H1 (cell line): ENCODE results near the gene CCDC74A. TPM values are rescaled to one million over a fixed set of nuclear protein-coding genes. Genes with fewer than 3 reads are reported as not detected.

Experiments
- CTCF ChIA-PET: fragments of 300-600 bp; sonication (Branson Sonifier 250); formaldehyde crosslinking; loops from one replicate; lab custom pipeline; 2021; ENCODE audit not compliant: partially characterized antibody; lab: Charles Lee
- POLR2A ChIA-PET: fragments of 300-600 bp; sonication (Branson Sonifier 250); formaldehyde crosslinking; loops from one replicate; lab custom pipeline; 2021; ENCODE audit warnings: inconsistent platforms; ENCODE audit not compliant: partially characterized antibody; lab: Charles Lee
- DNase-seq, 2 experiments: peaks; one replicate each; pipeline versions ENCODE4 v3.0.0 to v3.0.0-alpha.2; 2010 to 2022; ENCODE audit warnings: low spot score in 2 of 2, low read depth in 1 of 2, mixed read lengths in 1 of 2
- FAIRE-seq: peaks from 2 replicates; lab custom pipeline; 2011; peaks lifted over from hg19 to GRCh38; lab: Jason Lieb, UNC
- H2AFZ ChIP-seq: 2 replicates; pipeline ENCODE4 v1.8.1; 2012; ENCODE audit warnings: low read length, inconsistent platforms
- H2AK5ac ChIP-seq: 2 replicates; pipeline ENCODE4 v1.6.1; 2013; ENCODE audit warnings: low read depth, low read length
- H2BK120ac ChIP-seq: replicated peaks from 2 replicates; pipeline ENCODE3; 2013; ENCODE audit warnings: low read depth, low read length, inconsistent platforms
- H2BK12ac ChIP-seq: 2 replicates; pipeline ENCODE4 v1.6.1; 2013; ENCODE audit warnings: low read depth, low read length
- H2BK15ac ChIP-seq: 2 replicates; pipeline ENCODE4 v1.6.1; 2013; ENCODE audit warnings: low read length
- H2BK20ac ChIP-seq: 2 replicates; pipeline ENCODE4 v1.6.1; 2013; ENCODE audit warnings: low read length
- H2BK5ac ChIP-seq: 2 replicates; pipeline ENCODE4 v1.6.1; 2013; ENCODE audit warnings: low read depth, low read length
- H3K14ac ChIP-seq: 2 replicates; pipeline ENCODE4 v1.6.1; 2013; ENCODE audit warnings: inconsistent platforms; ENCODE audit not compliant: insufficient read length
- H3K18ac ChIP-seq: 2 replicates; pipeline ENCODE4 v1.6.1; 2013; ENCODE audit warnings: low read length; ENCODE audit errors: extremely low read depth
- H3K23ac ChIP-seq: 2 replicates; pipeline ENCODE4 v1.6.1; 2013; ENCODE audit warnings: inconsistent platforms; ENCODE audit not compliant: insufficient read length
- H3K23me2 ChIP-seq: 2 replicates; pipeline ENCODE4 v1.6.1; 2013; ENCODE audit warnings: low read depth, low read length
- H3K27ac ChIP-seq: 2 replicates; pipeline ENCODE4 v1.6.1; 2011; ENCODE audit warnings: low read depth, low read length, inconsistent platforms
- H3K27me3 ChIP-seq, 4 experiments: replicated peaks in 1 of 4; 1 replicate in 1 of 4; 2 replicates in 3 of 4; pipeline versions ENCODE4 v1.6.1 to v1.8.1; 2011 to 2013; ENCODE audit warnings: low read length in 3 of 4, mild to moderate bottlenecking in 3 of 4, inconsistent platforms in 2 of 4, mixed read lengths in 2 of 4, moderate library complexity in 1 of 4; ENCODE audit not compliant: control insufficient read depth in 3 of 4, insufficient read depth in 3 of 4; ENCODE audit errors: extremely low read depth in 1 of 4
- H3K36me3 ChIP-seq, 4 experiments: 2 replicates each; pipeline versions ENCODE4 v1.6.1 to v1.8.1; 2011 to 2013; ENCODE audit warnings: mild to moderate bottlenecking in 4 of 4, low read length in 3 of 4, moderate library complexity in 2 of 4, control low read depth in 1 of 4, inconsistent platforms in 1 of 4; ENCODE audit not compliant: insufficient read depth in 4 of 4, control insufficient read depth in 2 of 4
- H3K4ac ChIP-seq: replicated peaks from 2 replicates; pipeline ENCODE3; 2013; ENCODE audit warnings: low read length, low read depth, mixed read lengths, inconsistent platforms; ENCODE audit not compliant: insufficient read length
- H3K4me1 ChIP-seq, 4 experiments: replicated peaks in 1 of 4; 1 replicate in 1 of 4; 2 replicates in 3 of 4; pipeline versions ENCODE4 v1.6.1 to v1.8.1; 2011 to 2013; ENCODE audit warnings: low read length in 3 of 4, inconsistent platforms in 2 of 4, mixed read lengths in 1 of 4; ENCODE audit not compliant: insufficient read depth in 4 of 4, control insufficient read depth in 3 of 4
- H3K4me2 ChIP-seq, 2 experiments: 2 replicates each; pipeline versions ENCODE4 v1.6.1 to v1.8.1; 2011 to 2013; ENCODE audit warnings: low read depth in 2 of 2, low read length in 2 of 2, control low read depth in 1 of 2, inconsistent platforms in 1 of 2, mild to moderate bottlenecking in 1 of 2; ENCODE audit not compliant: insufficient read depth in 1 of 2
- H3K4me3 ChIP-seq, 4 experiments: fragments of 200-600, 300-600 bp in 1 of 4; sonication (generic), shearing (Covaris generic), sonication (Bioruptor Twin) in 1 of 4; 2 replicates each; pipeline versions ENCODE4 v1.5.1 to v1.8.1; 2011 to 2016; ENCODE audit warnings: low read length in 4 of 4, low read depth in 3 of 4, control low read depth in 2 of 4, inconsistent platforms in 2 of 4, mild to moderate bottlenecking in 2 of 4, mixed read lengths in 1 of 4, moderate library complexity in 1 of 4; ENCODE audit not compliant: insufficient read depth in 2 of 4; ENCODE audit errors: extremely low read depth in 1 of 4
- H3K56ac ChIP-seq: replicated peaks from 2 replicates; pipeline ENCODE3; 2013; ENCODE audit warnings: low read depth, mild to moderate bottlenecking, mixed read lengths, low read length, inconsistent platforms; ENCODE audit not compliant: insufficient read length
- H3K79me1 ChIP-seq: 2 replicates; pipeline ENCODE4 v1.6.1; 2013; ENCODE audit warnings: low read depth, low read length, control low read depth
- H3K79me2 ChIP-seq, 2 experiments: 2 replicates each; pipeline versions ENCODE4 v1.6.1 to v1.8.1; 2012 to 2013; ENCODE audit warnings: low read length in 2 of 2, mild to moderate bottlenecking in 2 of 2, inconsistent platforms in 1 of 2; ENCODE audit not compliant: insufficient read depth in 2 of 2, control insufficient read depth in 1 of 2
- H3K9ac ChIP-seq, 4 experiments: replicated peaks in 1 of 4; 1 replicate in 1 of 4; 2 replicates in 3 of 4; pipeline versions ENCODE4 v1.6.1 to v1.8.1; 2011 to 2013; ENCODE audit warnings: low read depth in 3 of 4, low read length in 3 of 4, control low read depth in 2 of 4, mild to moderate bottlenecking in 2 of 4, moderate library complexity in 2 of 4, inconsistent platforms in 1 of 4; ENCODE audit errors: extremely low read depth in 1 of 4
- H3K9me3 ChIP-seq, 2 experiments: 2 replicates each; pipeline versions ENCODE4 v1.6.1 to v1.8.1; 2012 to 2013; ENCODE audit warnings: mild to moderate bottlenecking in 2 of 2, moderate library complexity in 2 of 2, control low read depth in 1 of 2, inconsistent platforms in 1 of 2, low read depth in 1 of 2, low read length in 1 of 2, mixed read lengths in 1 of 2; ENCODE audit not compliant: insufficient read depth in 2 of 2
- H4K20me1 ChIP-seq, 2 experiments: replicated peaks in 1 of 2; 2 replicates each; pipeline versions ENCODE3 to v1.8.1; 2011 to 2013; ENCODE audit warnings: inconsistent platforms in 2 of 2, low read length in 2 of 2, mild to moderate bottlenecking in 1 of 2; ENCODE audit not compliant: insufficient read depth in 2 of 2, control insufficient read depth in 1 of 2
- H4K5ac ChIP-seq: 2 replicates; pipeline ENCODE4 v1.6.1; 2013; ENCODE audit warnings: low read length, low read depth, mixed read lengths, inconsistent platforms; ENCODE audit not compliant: insufficient read length
- H4K8ac ChIP-seq: 2 replicates; pipeline ENCODE4 v1.8.0; 2013; ENCODE audit warnings: mild to moderate bottlenecking, moderate library complexity, low read length, inconsistent platforms; ENCODE audit not compliant: insufficient read depth; ENCODE audit errors: extremely low read depth
- H4K91ac ChIP-seq: replicated peaks from 2 replicates; pipeline ENCODE3; 2013; ENCODE audit warnings: low read length, mixed read lengths, inconsistent platforms; ENCODE audit not compliant: insufficient read length
- BRCA1 ChIP-seq: IDR thresholded peaks from 2 replicates; pipeline ENCODE4 v1.6.1; 2012; ENCODE audit warnings: low read depth, low read length, improper control_type of control experiment
- EGR1 ChIP-seq: IDR thresholded peaks from 2 replicates; pipeline ENCODE4 v1.6.1; 2011; ENCODE audit warnings: low read depth, low read length, borderline replicate concordance
- TAF1 ChIP-seq: IDR thresholded peaks from 2 replicates; pipeline ENCODE4 v1.6.1; 2011; ENCODE audit warnings: mild to moderate bottlenecking, low read depth, low read length
- WGBS, 2 experiments: shearing (Covaris generic) in 1 of 2; methylation state at CpG; one replicate each; pipeline versions ENCODE4 v1.1.6 to v1.1.7; 2013 to 2015; ENCODE audit warnings: low lambda C conversion rate in 2 of 2, mixed read lengths in 2 of 2, inconsistent platforms in 1 of 2, low coverage in 1 of 2, missing lambda C conversion rate in 1 of 2; ENCODE audit not compliant: insufficient replicate concordance in 2 of 2, insufficient coverage in 1 of 2, insufficient read length in 1 of 2; ENCODE audit errors: extremely low coverage in 1 of 2, missing lambda C conversion rate in 1 of 2; 5-methylcytosine and 5-hydroxymethylcytosine counted together
- polyA plus RNA-seq, 7 experiments: library from polyadenylated mRNA; depleted of rRNA in 3 of 7; stranded (reverse) in 5 of 7; unstranded in 2 of 7; fragments of >200 nt in 5 of 7; fragments of 200-250 nt in 2 of 7; gene quantifications; 1 replicate in 5 of 7; 2 replicates in 1 of 7; 4 replicates in 1 of 7; pipeline versions ENCODE4 v1.2.1 to v1.2.3, GENCODE V29; 2011 to 2013; ENCODE audit warnings: missing spikeins in 2 of 7, mixed read lengths in 2 of 7
- total RNA-seq: library from RNA; stranded (reverse); fragmentation: NEBNext Ultra II Directional; extraction: Animal tissue kit (Norgen Biotek cat#: 25700); gene quantifications from 2 replicates; pipeline ENCODE4 v1.2.1, GENCODE V29; 2021

CCDC74A gene
- total and polyA plus RNA-seq, 2 of the 8 experiments (the other 6 are each of a cell fraction or from before 2014, with no cell fraction given) = 18.1 to 21.0 TPM

- no peaks in the 10 kb centered on the region for H3K9me3 ChIP-seq
- no peak overlapping the region for H3K56ac ChIP-seq
- H3K79me2 ChIP-seq = no peaks in the 10 kb centered on the region
- H3K23ac ChIP-seq = no peak overlapping the region
- H3K14ac ChIP-seq = no peak overlapping the region
- H2BK20ac ChIP-seq = no peak overlapping the region
- H2AFZ ChIP-seq = no peak overlapping the region
- H2AK5ac ChIP-seq = no peak overlapping the region
- no peak overlapping the region for H4K5ac ChIP-seq
- H3K27me3 ChIP-seq = no peaks in the 10 kb centered on the region
- TF ChIP-seq EGR1 (no peak), TAF1 (no peak), BRCA1 (no peak)
- no peak overlapping the region for H3K4ac ChIP-seq
- no peaks in the 10 kb centered on the region for H3K4me1 ChIP-seq
- H2BK120ac ChIP-seq = no peak overlapping the region
- no peak overlapping the region for H2BK5ac ChIP-seq
- no peak overlapping the region for H4K8ac ChIP-seq
- no peak overlapping the region for H2BK15ac ChIP-seq
- H3K18ac ChIP-seq = no peak overlapping the region
- DNase-seq (no peak), FAIRE-seq (no peak)
- H3K4me3 ChIP-seq = no peak overlapping the region
- H3K36me3 ChIP-seq = peaks cover 2 to 29% (median 8%) of the 10 kb centered on the region in 4 experiments; a peak in 6 of 8 replicates
- H3K79me1 ChIP-seq = no peaks in the 10 kb centered on the region; the same call in 1 of the 2 replicates
- WGBS, 2 experiments = 86% methylated on average over 7 of the region's 10 CpGs; no CpG with 5 or more reads in 1 of the 2 experiments
- no peak overlapping the region for H3K4me2 ChIP-seq
- H4K20me1 ChIP-seq = peaks cover 1 to 4% of the 10 kb centered on the region in 2 experiments
- H3K27ac ChIP-seq = no peak overlapping the region
- ChIA-PET POLR2A (interaction anchor here (2.0 kb wide), 1 partner anchor 27 kb away, joined by 5 read pairs; no protein-coding TSS in a partner anchor), CTCF (interaction anchor here (0.6 to 1.7 kb wide), 3 partner anchors 25 to 107 kb away, joined by 3 read pairs; no protein-coding TSS in a partner anchor)
- no peak overlapping the region for H3K9ac ChIP-seq
- no peaks in the 10 kb centered on the region for H3K23me2 ChIP-seq
- H4K91ac ChIP-seq = no peak overlapping the region
- no peak overlapping the region for H2BK12ac ChIP-seq
Observed at GRCh38 chr2:131520526-131520925, 7.2 kb upstream of the CCDC74A start.
